GM21825 (cell line): ENCODE data around the gene AMT.

ENCODE experiments used
- ATAC-seq: cut with Tn5 transposase; IDR thresholded peaks from one replicate; pipeline ENCODE4 v1.9.1; 2021; ENCODE audit warnings: mild to moderate bottlenecking, moderate library complexity; ENCODE audit not compliant: unreplicated experiment

AMT gene

GRCh38 chr3:49422379-49423248 lies at the start of gene AMT:
Gene AMT, minus strand, starts transcription at chr3:49422473. Its CDS starts 23 bp downstream, at chr3:49422450.
- ATAC-seq, result no peak

- ATAC-seq, result peak; percentile 15
These were observed 48.6 kb upstream of the AMT start for GRCh38 chr3:49470714-49471420.

GRCh38 chr3:49469936-49470713 lies 47.9 kb upstream of the AMT start, which contains the start of gene DAG1:
Gene DAG1, plus strand, starts transcription at chr3:49470267. Its CDS starts 40,268 bp downstream, at chr3:49510535.
- ATAC-seq, result peak; percentile 81

GRCh38 chr3:49469037-49469935 lies 47.0 kb upstream of the AMT start:
- no peak for ATAC-seq

- ATAC-seq, result no peak
These were observed 43.8 kb upstream of the AMT start for GRCh38 chr3:49466085-49466484.

- no peak for ATAC-seq
These were observed 43.2 kb upstream of the AMT start for GRCh38 chr3:49465270-49466034.

- ATAC-seq, result no peak
These were observed 39.9 kb upstream of the AMT start for GRCh38 chr3:49462222-49462621.

GRCh38 chr3:49461443-49462171 lies 39.3 kb upstream of the AMT start:
- no peak for ATAC-seq

- no peak for ATAC-seq
These were observed 38.7 kb upstream of the AMT start for GRCh38 chr3:49460956-49461355.

- ATAC-seq, result no peak
These were observed 38.1 kb upstream of the AMT start for GRCh38 chr3:49460188-49460890.

GRCh38 chr3:49456466-49456865 lies 34.2 kb upstream of the AMT start:
- ATAC-seq, result no peak

- no peak for ATAC-seq
These were observed 32.8 kb upstream of the AMT start for GRCh38 chr3:49454898-49455681.

GRCh38 chr3:49454458-49454857 lies 32.2 kb upstream of the AMT start:
- ATAC-seq, result no peak

- no peak for ATAC-seq
These were observed 31.3 kb upstream of the AMT start for GRCh38 chr3:49453621-49454020.

GRCh38 chr3:49445391-49445790 lies 23.1 kb upstream of the AMT start:
- ATAC-seq, result no peak

- no peak for ATAC-seq
These were observed 12.5 kb upstream of the AMT start for GRCh38 chr3:49434731-49435130.

GRCh38 chr3:49428752-49429080 lies 6.4 kb upstream of the AMT start:
- ATAC-seq, result peak; percentile 8

GRCh38 chr3:49427586-49427985 lies 5.3 kb upstream of the AMT start:
- ATAC-seq, result no peak
